K562 (cell line): Measurements from ENCODE around the gene SPTBN4. TPM values are rescaled to one million over a fixed set of nuclear protein-coding genes. Genes with fewer than 3 reads are reported as not detected.

Experiments
- ARNT ChIP-seq, 2 experiments: fragments of 450-650 bp; IDR thresholded peaks; 2 replicates each; pipeline ENCODE4 v1.6.1; 2016; ENCODE audit warnings: mild to moderate bottlenecking in 1 of 2
- ETV1 ChIP-seq: fragments of 450-650 bp; conservative IDR thresholded peaks from 2 replicates; pipeline ENCODE4 v1.6.1; 2016; ENCODE audit warnings: missing genetic modification characterization, control low read depth, low read depth, missing compliant biosample characterization
- FOXJ3 ChIP-seq: sonication (generic); formaldehyde crosslinking; IDR thresholded peaks from 2 replicates; pipeline ENCODE4 v1.4.0; 2020; ENCODE audit warnings: mild to moderate bottlenecking, missing genetic modification reagents
- GATAD2B ChIP-seq: fragments of 450-650 bp; IDR thresholded peaks from 2 replicates; pipeline ENCODE4 v1.6.1; 2017; ENCODE audit warnings: mild to moderate bottlenecking, borderline replicate concordance
- HLTF ChIP-seq: fragments of 450-650 bp; IDR thresholded peaks from 2 replicates; pipeline ENCODE4 v1.6.1; 2016
- KDM2B ChIP-seq: fragments of 250-450 bp; sonication (Bioruptor Pico); IDR thresholded peaks from 2 replicates; pipeline ENCODE4 v1.8.0; 2021; ENCODE audit warnings: mild to moderate bottlenecking, moderate library complexity
- NR4A1 ChIP-seq, 2 experiments: fragments of 250-450 bp in 1 of 2; fragments of 450-650 bp in 1 of 2; sonication (Bioruptor Pico) in 1 of 2; IDR thresholded peaks; 2 replicates each; pipeline versions ENCODE4 v1.4.0 to v1.6.1; 2016 to 2020; ENCODE audit warnings: mild to moderate bottlenecking in 2 of 2, missing compliant biosample characterization in 1 of 2, missing genetic modification characterization in 1 of 2, moderate library complexity in 1 of 2
- PHTF2 ChIP-seq: fragments of 250-450 bp; sonication (Bioruptor Pico); IDR thresholded peaks from 2 replicates; pipeline ENCODE4 v1.5.0; 2021; ENCODE audit warnings: mild to moderate bottlenecking
- SRSF1 ChIP-seq: fragments of 200-400 bp; formaldehyde crosslinking; IDR thresholded peaks from 2 replicates; pipeline ENCODE4 v1.6.1; 2017; ENCODE audit warnings: mild to moderate bottlenecking, low read depth, low read length, moderate library complexity
- XRCC5 ChIP-seq: fragments of 200-400 bp; formaldehyde crosslinking; IDR thresholded peaks from 2 replicates; pipeline ENCODE4 v1.6.1; 2017; ENCODE audit warnings: low read depth, mild to moderate bottlenecking, low read length
- ZNF444 ChIP-seq: fragments of 250-450 bp; sonication (Bioruptor Pico); IDR thresholded peaks from 2 replicates; pipeline ENCODE4 v1.4.0; 2020; ENCODE audit warnings: mild to moderate bottlenecking, moderate library complexity
- polyA plus RNA-seq, 8 experiments: library from polyadenylated mRNA; depleted of rRNA in 4 of 8; stranded (reverse) in 5 of 8; unstranded in 3 of 8; fragments of >200 nt; fragmentation: Nextera tagmentation in 2 of 8; fragmentation: Illumina TruSeq in 1 of 8; extraction: Ambion mirVana in 2 of 8; extraction: Trizol in 1 of 8; gene quantifications; 2 replicates each; pipeline versions ENCODE4 v1.2.1 to v1.2.3, GENCODE V29; 2011 to 2014; ENCODE audit warnings: inconsistent platforms in 1 of 8, missing spikeins in 1 of 8
- total RNA-seq, 7 experiments: library from RNA; depleted of rRNA in 6 of 7; stranded (reverse); fragments of >200 nt in 6 of 7; fragmentation: Illumina TruSeq in 2 of 7; extraction: Trizol in 2 of 7; gene quantifications; 2 replicates each; pipeline versions ENCODE4 v1.2.1 to v1.2.3, GENCODE V29; 2011 to 2021; ENCODE audit warnings: low replicate concordance in 1 of 7
- TF ChIP-seq, protein P1 (sequence below): fragments of 450-650 bp; formaldehyde crosslinking; conservative IDR thresholded peaks from 2 replicates; pipeline ENCODE4 v1.4.0; 2022; ENCODE audit warnings: mild to moderate bottlenecking, missing genetic modification characterization
- TF ChIP-seq, protein P2 (sequence below): fragments of 250-450 bp; sonication (Bioruptor Pico); IDR thresholded peaks from 2 replicates; pipeline ENCODE4 v1.5.1; 2021; ENCODE audit warnings: mild to moderate bottlenecking
- TF ChIP-seq, protein P3 (sequence below): fragments of 250-450 bp; sonication (Bioruptor Pico); IDR thresholded peaks from 2 replicates; pipeline ENCODE4 v1.8.0; 2021; ENCODE audit warnings: borderline replicate concordance, mild to moderate bottlenecking, moderate library complexity; ENCODE audit not compliant: poor library complexity, severe bottlenecking
- TF ChIP-seq, protein P4 (sequence below): sonication (generic); formaldehyde crosslinking; IDR thresholded peaks from 2 replicates; pipeline ENCODE4 v1.8.0; 2023; ENCODE audit warnings: mild to moderate bottlenecking, missing genetic modification reagents
- TF ChIP-seq, protein P5 (sequence below): sonication (generic); formaldehyde crosslinking; IDR thresholded peaks from 2 replicates; pipeline ENCODE4 v1.8.1; 2023; ENCODE audit warnings: mild to moderate bottlenecking, missing genetic modification reagents
- TF ChIP-seq, protein P6 (sequence below), 2 experiments: fragments of 200-800 bp in 1 of 2; sonication (Bioruptor generic) in 1 of 2; sonication (generic) in 1 of 2; formaldehyde crosslinking in 1 of 2; IDR thresholded peaks in 1 of 2; conservative IDR thresholded peaks in 1 of 2; 2 replicates each; pipeline versions ENCODE4 v1.5.0 to v1.6.1; 2016 to 2020; ENCODE audit warnings: missing compliant biosample characterization in 1 of 2, missing genetic modification characterization in 1 of 2, missing genetic modification reagents in 1 of 2

SPTBN4 gene
- total and polyA plus RNA-seq, 9 of the 15 experiments (the other 6 are each of a cell fraction or from before 2014, with no cell fraction given): 0.01 to 1.5 (median 0.86) TPM

DNA sequence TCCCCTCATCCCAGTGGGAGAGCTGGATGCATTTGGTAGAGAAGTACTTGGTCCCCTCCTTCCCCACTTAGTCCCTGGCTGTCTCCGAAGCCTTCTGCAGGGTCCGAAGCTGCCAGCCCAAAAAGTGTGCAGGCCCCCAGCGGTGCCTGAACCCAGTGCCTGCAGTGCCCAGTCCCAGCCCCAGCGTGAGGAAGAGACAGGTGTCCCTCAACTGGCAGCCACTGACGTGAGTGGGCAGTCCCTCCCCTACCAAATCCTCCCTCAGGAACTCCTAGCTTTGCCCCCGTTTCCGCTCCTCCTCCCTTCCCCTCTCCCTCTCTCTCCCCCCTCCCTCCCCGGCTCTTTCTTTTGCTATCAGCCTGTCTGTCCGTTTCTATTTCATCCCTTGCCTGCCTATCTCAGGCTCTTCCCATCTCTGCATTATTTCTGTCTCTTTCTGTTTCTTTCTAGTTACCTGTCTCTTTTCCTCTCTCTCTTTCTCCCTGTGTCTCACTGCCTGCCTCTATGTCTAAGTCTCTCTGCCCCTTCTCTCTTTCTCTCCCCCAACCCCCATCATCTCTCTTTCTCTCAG is 132.6 kb downstream of the SPTBN4 start (continued):
- TF ChIP-seq, protein P1, sequence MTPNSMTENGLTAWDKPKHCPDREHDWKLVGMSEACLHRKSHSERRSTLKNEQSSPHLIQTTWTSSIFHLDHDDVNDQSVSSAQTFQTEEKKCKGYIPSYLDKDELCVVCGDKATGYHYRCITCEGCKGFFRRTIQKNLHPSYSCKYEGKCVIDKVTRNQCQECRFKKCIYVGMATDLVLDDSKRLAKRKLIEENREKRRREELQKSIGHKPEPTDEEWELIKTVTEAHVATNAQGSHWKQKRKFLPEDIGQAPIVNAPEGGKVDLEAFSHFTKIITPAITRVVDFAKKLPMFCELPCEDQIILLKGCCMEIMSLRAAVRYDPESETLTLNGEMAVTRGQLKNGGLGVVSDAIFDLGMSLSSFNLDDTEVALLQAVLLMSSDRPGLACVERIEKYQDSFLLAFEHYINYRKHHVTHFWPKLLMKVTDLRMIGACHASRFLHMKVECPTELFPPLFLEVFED (CRISPR knock-in tag): peak; percentile 64; the same call in 1 of the 2 replicates
- TF ChIP-seq NR4A1 (CRISPR knock-in tag; IDR thresholded peaks at IDR 0.05) (no peak), NR4A1 (tag; IDR thresholded peaks at IDR 0.05) (no peak), HLTF (peak; percentile 87), ETV1 (tag) (peak; percentile 62), GATAD2B (no peak), SRSF1 (no peak), PHTF2 (CRISPR knock-in tag) (no peak), XRCC5 (no peak), KDM2B (no peak), ARNT (IDR thresholded peaks at IDR 0.05) (0 out of 4 replicates have a peak, but pooled peaks of 1 of the 2 experiments have one; percentile 24), FOXJ3 (CRISPR knock-in tag) (no peak), ZNF444 (no peak)
- TF ChIP-seq, protein P2, sequence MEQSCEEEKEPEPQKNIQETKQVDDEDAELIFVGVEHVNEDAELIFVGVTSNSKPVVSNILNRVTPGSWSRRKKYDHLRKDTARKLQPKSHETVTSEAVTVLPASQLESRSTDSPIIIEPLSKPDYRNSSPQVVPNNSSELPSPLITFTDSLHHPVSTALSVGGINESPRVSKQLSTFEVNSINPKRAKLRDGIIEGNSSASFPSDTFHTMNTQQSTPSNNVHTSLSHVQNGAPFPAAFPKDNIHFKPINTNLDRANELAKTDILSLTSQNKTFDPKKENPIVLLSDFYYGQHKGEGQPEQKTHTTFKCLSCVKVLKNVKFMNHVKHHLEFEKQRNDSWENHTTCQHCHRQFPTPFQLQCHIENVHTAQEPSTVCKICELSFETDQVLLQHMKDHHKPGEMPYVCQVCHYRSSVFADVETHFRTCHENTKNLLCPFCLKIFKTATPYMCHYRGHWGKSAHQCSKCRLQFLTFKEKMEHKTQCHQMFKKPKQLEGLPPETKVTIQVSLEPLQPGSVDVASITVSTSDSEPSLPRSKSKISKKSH (CRISPR knock-in tag): no peak
- TF ChIP-seq, protein P3, sequence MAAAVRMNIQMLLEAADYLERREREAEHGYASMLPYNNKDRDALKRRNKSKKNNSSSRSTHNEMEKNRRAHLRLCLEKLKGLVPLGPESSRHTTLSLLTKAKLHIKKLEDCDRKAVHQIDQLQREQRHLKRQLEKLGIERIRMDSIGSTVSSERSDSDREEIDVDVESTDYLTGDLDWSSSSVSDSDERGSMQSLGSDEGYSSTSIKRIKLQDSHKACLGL (CRISPR knock-in tag): no peak
- TF ChIP-seq, protein P4, sequence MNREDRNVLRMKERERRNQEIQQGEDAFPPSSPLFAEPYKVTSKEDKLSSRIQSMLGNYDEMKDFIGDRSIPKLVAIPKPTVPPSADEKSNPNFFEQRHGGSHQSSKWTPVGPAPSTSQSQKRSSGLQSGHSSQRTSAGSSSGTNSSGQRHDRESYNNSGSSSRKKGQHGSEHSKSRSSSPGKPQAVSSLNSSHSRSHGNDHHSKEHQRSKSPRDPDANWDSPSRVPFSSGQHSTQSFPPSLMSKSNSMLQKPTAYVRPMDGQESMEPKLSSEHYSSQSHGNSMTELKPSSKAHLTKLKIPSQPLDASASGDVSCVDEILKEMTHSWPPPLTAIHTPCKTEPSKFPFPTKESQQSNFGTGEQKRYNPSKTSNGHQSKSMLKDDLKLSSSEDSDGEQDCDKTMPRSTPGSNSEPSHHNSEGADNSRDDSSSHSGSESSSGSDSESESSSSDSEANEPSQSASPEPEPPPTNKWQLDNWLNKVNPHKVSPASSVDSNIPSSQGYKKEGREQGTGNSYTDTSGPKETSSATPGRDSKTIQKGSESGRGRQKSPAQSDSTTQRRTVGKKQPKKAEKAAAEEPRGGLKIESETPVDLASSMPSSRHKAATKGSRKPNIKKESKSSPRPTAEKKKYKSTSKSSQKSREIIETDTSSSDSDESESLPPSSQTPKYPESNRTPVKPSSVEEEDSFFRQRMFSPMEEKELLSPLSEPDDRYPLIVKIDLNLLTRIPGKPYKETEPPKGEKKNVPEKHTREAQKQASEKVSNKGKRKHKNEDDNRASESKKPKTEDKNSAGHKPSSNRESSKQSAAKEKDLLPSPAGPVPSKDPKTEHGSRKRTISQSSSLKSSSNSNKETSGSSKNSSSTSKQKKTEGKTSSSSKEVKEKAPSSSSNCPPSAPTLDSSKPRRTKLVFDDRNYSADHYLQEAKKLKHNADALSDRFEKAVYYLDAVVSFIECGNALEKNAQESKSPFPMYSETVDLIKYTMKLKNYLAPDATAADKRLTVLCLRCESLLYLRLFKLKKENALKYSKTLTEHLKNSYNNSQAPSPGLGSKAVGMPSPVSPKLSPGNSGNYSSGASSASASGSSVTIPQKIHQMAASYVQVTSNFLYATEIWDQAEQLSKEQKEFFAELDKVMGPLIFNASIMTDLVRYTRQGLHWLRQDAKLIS (CRISPR knock-in tag): no peak
- TF ChIP-seq, protein P5, sequence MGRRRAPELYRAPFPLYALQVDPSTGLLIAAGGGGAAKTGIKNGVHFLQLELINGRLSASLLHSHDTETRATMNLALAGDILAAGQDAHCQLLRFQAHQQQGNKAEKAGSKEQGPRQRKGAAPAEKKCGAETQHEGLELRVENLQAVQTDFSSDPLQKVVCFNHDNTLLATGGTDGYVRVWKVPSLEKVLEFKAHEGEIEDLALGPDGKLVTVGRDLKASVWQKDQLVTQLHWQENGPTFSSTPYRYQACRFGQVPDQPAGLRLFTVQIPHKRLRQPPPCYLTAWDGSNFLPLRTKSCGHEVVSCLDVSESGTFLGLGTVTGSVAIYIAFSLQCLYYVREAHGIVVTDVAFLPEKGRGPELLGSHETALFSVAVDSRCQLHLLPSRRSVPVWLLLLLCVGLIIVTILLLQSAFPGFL (CRISPR knock-in tag): no peak
- TF ChIP-seq, protein P6, sequence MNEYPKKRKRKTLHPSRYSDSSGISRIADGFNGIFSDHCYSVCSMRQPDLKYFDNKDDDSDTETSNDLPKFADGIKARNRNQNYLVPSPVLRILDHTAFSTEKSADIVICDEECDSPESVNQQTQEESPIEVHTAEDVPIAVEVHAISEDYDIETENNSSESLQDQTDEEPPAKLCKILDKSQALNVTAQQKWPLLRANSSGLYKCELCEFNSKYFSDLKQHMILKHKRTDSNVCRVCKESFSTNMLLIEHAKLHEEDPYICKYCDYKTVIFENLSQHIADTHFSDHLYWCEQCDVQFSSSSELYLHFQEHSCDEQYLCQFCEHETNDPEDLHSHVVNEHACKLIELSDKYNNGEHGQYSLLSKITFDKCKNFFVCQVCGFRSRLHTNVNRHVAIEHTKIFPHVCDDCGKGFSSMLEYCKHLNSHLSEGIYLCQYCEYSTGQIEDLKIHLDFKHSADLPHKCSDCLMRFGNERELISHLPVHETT (CRISPR knock-in tag; conservative IDR thresholded peaks at IDR 0.05 in 1 of 2, IDR thresholded peaks at IDR 0.05 in 1 of 2): no peak
